Measurements from ENCODE around the gene RNF5. TPM values are rescaled to one million over a fixed set of nuclear protein-coding genes. Genes with fewer than 3 reads are reported as not detected.

Gene RNF5
- total RNA-seq, 1 experiment from 2014 or later = 114 TPM

DNA sequence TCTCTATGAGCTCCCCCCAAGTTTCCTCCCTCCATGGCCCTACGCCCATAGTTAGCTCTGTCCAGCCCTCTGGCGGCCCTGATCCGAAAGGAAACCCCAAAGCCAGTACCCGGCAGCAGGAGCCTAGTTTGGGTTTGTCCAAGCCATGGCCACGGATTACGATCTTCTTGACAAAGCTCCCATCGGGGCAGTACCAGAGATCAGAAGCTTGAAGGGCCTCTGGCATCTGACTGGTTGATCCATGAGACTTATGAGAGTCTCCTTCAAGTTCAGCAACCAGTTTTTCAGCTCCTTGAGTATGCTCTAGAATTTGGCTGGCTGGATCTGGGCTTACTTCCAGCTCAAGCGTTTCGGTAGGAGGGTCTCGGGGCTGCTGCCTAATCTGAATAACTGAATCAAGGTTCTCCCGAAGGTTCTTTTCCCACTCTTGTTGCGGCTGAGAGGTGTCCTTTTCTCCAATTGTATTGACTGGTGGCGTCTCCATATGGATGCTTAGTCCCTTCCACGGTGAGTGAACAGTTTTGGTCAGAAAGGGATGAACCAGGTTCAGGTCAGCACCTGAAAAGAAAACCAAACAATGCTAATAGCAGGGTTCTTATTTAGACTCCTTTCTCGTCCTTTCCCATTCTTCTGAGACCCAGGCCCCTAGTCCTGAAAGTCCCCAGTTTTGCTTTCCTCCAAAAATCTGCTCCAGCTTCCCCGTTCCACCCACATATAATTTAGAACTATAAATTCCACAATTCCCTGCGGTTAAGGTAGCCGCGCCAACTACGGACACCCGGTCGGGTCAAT, 48.7 kb upstream of the RNF5 start:
- CTCF ChIA-PET = interaction anchor here (0.6 to 6.1 kb wide), 12 partner anchors 9 to 824 kb away, joined by 3 to 63 read pairs (median 6); partner anchors contain the start of genes EGFL8 and PRRT1
- Mint-ChIP-seq H3K4me3 (peak overlapping the region; percentile 95), H3K36me3 (peaks cover 7% of the 10 kb centered on the region), H3K4me1 (peaks cover 23% of the 10 kb centered on the region), H3K27me3 (ENCODE audit: low read depth) (peaks cover 12% of the 10 kb centered on the region), H3K9me3 (no peaks in the 10 kb centered on the region), H3K27ac (peak overlapping the region; percentile 93)
- ATAC-seq (no peak), DNase-seq (ENCODE audit: low spot score) (no peak)
- POLR2A ChIA-PET = interaction anchor here (0.5 to 1.9 kb wide), 8 partner anchors 17 to 1917 kb away, joined by 3 to 5 read pairs (median 4); no protein-coding TSS in a partner anchor
- no peak for TF ChIP-seq CBFB (CRISPR knock-in tag; IDR thresholded peaks at IDR 0.05; ENCODE audit: low read depth)
- TF ChIP-seq TEAD1 (CRISPR knock-in tag; IDR thresholded peaks at IDR 0.05) = no peak
- TF ChIP-seq, protein P1, sequence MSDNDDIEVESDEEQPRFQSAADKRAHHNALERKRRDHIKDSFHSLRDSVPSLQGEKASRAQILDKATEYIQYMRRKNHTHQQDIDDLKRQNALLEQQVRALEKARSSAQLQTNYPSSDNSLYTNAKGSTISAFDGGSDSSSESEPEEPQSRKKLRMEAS (CRISPR knock-in tag; IDR thresholded peaks at IDR 0.05) = no peak
- TF ChIP-seq, protein P2, sequence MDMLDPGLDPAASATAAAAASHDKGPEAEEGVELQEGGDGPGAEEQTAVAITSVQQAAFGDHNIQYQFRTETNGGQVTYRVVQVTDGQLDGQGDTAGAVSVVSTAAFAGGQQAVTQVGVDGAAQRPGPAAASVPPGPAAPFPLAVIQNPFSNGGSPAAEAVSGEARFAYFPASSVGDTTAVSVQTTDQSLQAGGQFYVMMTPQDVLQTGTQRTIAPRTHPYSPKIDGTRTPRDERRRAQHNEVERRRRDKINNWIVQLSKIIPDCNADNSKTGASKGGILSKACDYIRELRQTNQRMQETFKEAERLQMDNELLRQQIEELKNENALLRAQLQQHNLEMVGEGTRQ (CRISPR knock-in tag; IDR thresholded peaks at IDR 0.05) = no peak
- no peak for TF ChIP-seq KAT7 (CRISPR knock-in tag; IDR thresholded peaks at IDR 0.05; ENCODE audit: borderline replicate concordance)
- TF ChIP-seq, protein P3, sequence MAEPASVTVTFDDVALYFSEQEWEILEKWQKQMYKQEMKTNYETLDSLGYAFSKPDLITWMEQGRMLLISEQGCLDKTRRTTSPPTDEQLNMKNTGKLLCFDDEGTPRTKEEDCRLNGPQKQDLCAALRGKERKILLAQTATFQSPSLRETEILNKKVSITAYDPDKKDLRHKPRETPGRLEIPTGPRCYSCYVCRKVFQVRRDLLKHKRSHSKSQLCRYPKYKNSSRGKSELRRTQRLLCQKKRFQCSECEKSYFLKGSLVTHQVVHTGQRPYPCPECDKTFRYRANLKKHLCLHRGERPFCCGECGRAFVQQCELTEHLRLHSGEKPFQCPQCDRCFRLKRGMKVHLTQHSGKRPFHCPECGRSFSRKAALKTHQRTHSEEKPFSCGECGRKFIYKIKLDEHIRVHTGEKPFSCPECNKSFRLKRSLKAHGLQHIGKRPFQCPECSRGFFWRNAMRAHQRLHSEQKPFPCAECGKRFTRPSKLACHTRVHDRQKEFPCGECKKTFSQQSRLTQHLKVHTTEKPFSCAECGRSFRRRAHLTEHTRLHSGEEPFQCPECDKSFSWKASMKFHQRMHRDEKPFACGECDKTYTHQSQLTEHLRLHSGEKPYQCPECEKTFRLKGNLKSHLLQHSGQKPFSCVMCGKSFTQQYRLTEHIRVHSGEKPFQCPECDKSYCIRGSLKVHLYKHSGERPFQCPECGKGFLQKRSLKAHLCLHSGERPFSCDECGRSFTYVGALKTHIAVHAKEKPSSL (CRISPR knock-in tag; conservative IDR thresholded peaks at IDR 0.05) = no peak
- TF ChIP-seq, protein P4, sequence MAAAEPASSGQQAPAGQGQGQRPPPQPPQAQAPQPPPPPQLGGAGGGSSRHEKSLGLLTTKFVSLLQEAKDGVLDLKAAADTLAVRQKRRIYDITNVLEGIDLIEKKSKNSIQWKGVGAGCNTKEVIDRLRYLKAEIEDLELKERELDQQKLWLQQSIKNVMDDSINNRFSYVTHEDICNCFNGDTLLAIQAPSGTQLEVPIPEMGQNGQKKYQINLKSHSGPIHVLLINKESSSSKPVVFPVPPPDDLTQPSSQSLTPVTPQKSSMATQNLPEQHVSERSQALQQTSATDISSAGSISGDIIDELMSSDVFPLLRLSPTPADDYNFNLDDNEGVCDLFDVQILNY (CRISPR knock-in tag; IDR thresholded peaks at IDR 0.05) = no peak
- no peak for TF ChIP-seq CREM (CRISPR knock-in tag; IDR thresholded peaks at IDR 0.05)
- no peak for TF ChIP-seq EMX1 (CRISPR knock-in tag; IDR thresholded peaks at IDR 0.05)

DNA sequence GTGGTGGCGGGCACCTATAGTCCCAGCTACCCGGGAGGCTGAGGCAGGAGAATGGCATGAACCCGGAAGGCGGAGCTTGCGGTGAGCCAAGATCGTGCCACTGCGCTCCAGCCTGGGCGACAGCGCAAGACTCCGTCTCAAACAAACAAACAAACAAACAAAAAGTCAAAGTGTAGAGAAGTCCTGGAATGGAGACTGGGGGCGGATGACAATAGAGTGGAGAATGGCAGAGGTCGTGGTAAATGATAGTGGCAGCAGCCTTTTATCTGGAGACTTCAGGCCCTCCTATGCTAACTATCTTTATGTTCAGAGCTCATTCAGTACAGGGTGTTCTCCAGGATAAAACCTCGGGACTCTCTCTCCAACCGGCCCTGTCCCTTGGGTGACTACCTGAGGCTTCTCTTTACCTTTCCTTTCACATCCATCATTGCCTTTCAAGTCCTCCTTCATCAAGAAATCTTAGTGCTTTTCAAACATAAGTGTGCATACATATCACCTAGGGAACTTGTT, 46.7 kb upstream of the RNF5 start:
- Mint-ChIP-seq H3K4me1 (peaks cover 23% of the 10 kb centered on the region), H3K9me3 (no peaks in the 10 kb centered on the region), H3K4me3 (peak overlapping the region; percentile 41), H3K27me3 (ENCODE audit: low read depth) (peaks cover 24% of the 10 kb centered on the region), H3K27ac (no peak overlapping the region), H3K36me3 (no peaks in the 10 kb centered on the region)
- ATAC-seq = no peak
- no peak for DNase-seq (ENCODE audit: low spot score)
- ChIA-PET CTCF (interaction anchor here (0.6 to 6.1 kb wide), 3 partner anchors 11 to 15 kb away, joined by 3 to 63 read pairs (median 6); no protein-coding TSS in a partner anchor), POLR2A (interaction anchor here (1.6 kb wide), 1 partner anchor 17 kb away, joined by 4 read pairs; no protein-coding TSS in a partner anchor)
- TF ChIP-seq, protein P5, sequence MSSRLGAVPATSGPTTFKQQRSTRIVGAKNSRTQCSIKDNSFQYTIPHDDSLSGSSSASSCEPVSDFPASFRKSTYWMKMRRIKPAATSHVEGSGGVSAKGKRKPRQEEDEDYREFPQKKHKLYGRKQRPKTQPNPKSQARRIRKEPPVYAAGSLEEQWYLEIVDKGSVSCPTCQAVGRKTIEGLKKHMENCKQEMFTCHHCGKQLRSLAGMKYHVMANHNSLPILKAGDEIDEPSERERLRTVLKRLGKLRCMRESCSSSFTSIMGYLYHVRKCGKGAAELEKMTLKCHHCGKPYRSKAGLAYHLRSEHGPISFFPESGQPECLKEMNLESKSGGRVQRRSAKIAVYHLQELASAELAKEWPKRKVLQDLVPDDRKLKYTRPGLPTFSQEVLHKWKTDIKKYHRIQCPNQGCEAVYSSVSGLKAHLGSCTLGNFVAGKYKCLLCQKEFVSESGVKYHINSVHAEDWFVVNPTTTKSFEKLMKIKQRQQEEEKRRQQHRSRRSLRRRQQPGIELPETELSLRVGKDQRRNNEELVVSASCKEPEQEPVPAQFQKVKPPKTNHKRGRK (CRISPR knock-in tag; IDR thresholded peaks at IDR 0.05; ENCODE audit: borderline replicate concordance) = no peak
- TF ChIP-seq, protein P6, sequence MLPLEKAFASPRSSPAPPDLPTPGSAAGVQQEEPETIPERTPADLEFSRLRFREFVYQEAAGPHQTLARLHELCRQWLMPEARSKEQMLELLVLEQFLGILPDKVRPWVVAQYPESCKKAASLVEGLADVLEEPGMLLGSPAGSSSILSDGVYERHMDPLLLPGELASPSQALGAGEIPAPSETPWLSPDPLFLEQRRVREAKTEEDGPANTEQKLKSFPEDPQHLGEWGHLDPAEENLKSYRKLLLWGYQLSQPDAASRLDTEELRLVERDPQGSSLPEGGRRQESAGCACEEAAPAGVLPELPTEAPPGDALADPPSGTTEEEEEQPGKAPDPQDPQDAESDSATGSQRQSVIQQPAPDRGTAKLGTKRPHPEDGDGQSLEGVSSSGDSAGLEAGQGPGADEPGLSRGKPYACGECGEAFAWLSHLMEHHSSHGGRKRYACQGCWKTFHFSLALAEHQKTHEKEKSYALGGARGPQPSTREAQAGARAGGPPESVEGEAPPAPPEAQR (CRISPR knock-in tag; IDR thresholded peaks at IDR 0.05) = no peak
- TF ChIP-seq, protein P7, sequence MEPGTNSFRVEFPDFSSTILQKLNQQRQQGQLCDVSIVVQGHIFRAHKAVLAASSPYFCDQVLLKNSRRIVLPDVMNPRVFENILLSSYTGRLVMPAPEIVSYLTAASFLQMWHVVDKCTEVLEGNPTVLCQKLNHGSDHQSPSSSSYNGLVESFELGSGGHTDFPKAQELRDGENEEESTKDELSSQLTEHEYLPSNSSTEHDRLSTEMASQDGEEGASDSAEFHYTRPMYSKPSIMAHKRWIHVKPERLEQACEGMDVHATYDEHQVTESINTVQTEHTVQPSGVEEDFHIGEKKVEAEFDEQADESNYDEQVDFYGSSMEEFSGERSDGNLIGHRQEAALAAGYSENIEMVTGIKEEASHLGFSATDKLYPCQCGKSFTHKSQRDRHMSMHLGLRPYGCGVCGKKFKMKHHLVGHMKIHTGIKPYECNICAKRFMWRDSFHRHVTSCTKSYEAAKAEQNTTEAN (CRISPR knock-in tag; IDR thresholded peaks at IDR 0.05) = no peak
- TF ChIP-seq CREB1 (CRISPR knock-in tag; IDR thresholded peaks at IDR 0.05) (no peak), TEAD4 (CRISPR knock-in tag; IDR thresholded peaks at IDR 0.05) (no peak), RORB (CRISPR knock-in tag; IDR thresholded peaks at IDR 0.05) (no peak), KAT7 (CRISPR knock-in tag; IDR thresholded peaks at IDR 0.05; ENCODE audit: borderline replicate concordance) (no peak), MXD4 (CRISPR knock-in tag; IDR thresholded peaks at IDR 0.05; ENCODE audit: borderline replicate concordance) (no peak), ZNF671 (CRISPR knock-in tag; IDR thresholded peaks at IDR 0.05) (no peak), HMGA2 (CRISPR knock-in tag; IDR thresholded peaks at IDR 0.05) (no peak)
- TF ChIP-seq, protein P8, sequence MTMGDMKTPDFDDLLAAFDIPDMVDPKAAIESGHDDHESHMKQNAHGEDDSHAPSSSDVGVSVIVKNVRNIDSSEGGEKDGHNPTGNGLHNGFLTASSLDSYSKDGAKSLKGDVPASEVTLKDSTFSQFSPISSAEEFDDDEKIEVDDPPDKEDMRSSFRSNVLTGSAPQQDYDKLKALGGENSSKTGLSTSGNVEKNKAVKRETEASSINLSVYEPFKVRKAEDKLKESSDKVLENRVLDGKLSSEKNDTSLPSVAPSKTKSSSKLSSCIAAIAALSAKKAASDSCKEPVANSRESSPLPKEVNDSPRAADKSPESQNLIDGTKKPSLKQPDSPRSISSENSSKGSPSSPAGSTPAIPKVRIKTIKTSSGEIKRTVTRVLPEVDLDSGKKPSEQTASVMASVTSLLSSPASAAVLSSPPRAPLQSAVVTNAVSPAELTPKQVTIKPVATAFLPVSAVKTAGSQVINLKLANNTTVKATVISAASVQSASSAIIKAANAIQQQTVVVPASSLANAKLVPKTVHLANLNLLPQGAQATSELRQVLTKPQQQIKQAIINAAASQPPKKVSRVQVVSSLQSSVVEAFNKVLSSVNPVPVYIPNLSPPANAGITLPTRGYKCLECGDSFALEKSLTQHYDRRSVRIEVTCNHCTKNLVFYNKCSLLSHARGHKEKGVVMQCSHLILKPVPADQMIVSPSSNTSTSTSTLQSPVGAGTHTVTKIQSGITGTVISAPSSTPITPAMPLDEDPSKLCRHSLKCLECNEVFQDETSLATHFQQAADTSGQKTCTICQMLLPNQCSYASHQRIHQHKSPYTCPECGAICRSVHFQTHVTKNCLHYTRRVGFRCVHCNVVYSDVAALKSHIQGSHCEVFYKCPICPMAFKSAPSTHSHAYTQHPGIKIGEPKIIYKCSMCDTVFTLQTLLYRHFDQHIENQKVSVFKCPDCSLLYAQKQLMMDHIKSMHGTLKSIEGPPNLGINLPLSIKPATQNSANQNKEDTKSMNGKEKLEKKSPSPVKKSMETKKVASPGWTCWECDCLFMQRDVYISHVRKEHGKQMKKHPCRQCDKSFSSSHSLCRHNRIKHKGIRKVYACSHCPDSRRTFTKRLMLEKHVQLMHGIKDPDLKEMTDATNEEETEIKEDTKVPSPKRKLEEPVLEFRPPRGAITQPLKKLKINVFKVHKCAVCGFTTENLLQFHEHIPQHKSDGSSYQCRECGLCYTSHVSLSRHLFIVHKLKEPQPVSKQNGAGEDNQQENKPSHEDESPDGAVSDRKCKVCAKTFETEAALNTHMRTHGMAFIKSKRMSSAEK (CRISPR knock-in tag; IDR thresholded peaks at IDR 0.05; ENCODE audit: borderline replicate concordance) = no peak
